WTC11 (cell line): Measurements from ENCODE around the gene ZNF860. TPM values are rescaled to one million over a fixed set of nuclear protein-coding genes. Genes with fewer than 3 reads are reported as not detected.

Experiments
- ATAC-seq: fragments of 200-7000 bp; cut with Tn5 transposase; 2 replicates; pipeline ENCODE4 v1.10.0; 2021; ENCODE audit warnings: mild to moderate bottlenecking, moderate library complexity
- CTCF ChIA-PET: fragments of 300-600 bp; sonication (Branson Sonifier 250); formaldehyde crosslinking; loops from one replicate; lab custom pipeline; 2021; ENCODE audit warnings: antibody characterized with exemption; lab: Charles Lee
- POLR2A ChIA-PET: fragments of 350-600 bp; sonication (Branson Sonifier 250); formaldehyde crosslinking; loops from one replicate; lab custom pipeline; 2021; ENCODE audit warnings: antibody characterized with exemption; lab: Charles Lee
- DNase-seq: peaks from one replicate; pipeline ENCODE4 v3.0.0; 2021; ENCODE audit warnings: low spot score
- H3K27ac Mint-ChIP-seq: 2 replicates; pipeline ENCODE4 v1.8.0; 2021; ENCODE audit warnings: mixed read lengths
- H3K27me3 Mint-ChIP-seq: 2 replicates; pipeline ENCODE4 v1.8.0; 2021; ENCODE audit warnings: low read depth, mild to moderate bottlenecking, moderate library complexity, mixed read lengths
- H3K36me3 Mint-ChIP-seq: 2 replicates; pipeline ENCODE4 v1.8.0; 2021; ENCODE audit warnings: mixed read lengths
- H3K4me1 Mint-ChIP-seq: 2 replicates; pipeline ENCODE4 v1.8.0; 2022; ENCODE audit warnings: mixed read lengths
- H3K4me3 Mint-ChIP-seq: 2 replicates; pipeline ENCODE4 v1.8.0; 2021; ENCODE audit warnings: mild to moderate bottlenecking, moderate library complexity, mixed read lengths
- H3K9me3 Mint-ChIP-seq: 2 replicates; pipeline ENCODE4 v1.8.0; 2021; ENCODE audit warnings: mixed read lengths
- AFF4 ChIP-seq: sonication (generic); formaldehyde crosslinking; IDR thresholded peaks from 2 replicates; pipeline ENCODE4 v1.8.1; 2023; ENCODE audit warnings: mild to moderate bottlenecking, missing genetic modification reagents, borderline replicate concordance
- ATF6 ChIP-seq: sonication (generic); formaldehyde crosslinking; IDR thresholded peaks from 2 replicates; pipeline ENCODE4 v1.8.1; 2023; ENCODE audit warnings: mild to moderate bottlenecking, missing genetic modification reagents
- CREM ChIP-seq: sonication (generic); formaldehyde crosslinking; IDR thresholded peaks from 2 replicates; pipeline ENCODE4 v1.8.1; 2022; ENCODE audit warnings: mild to moderate bottlenecking, missing genetic modification reagents, moderate library complexity
- E2F1 ChIP-seq: sonication (generic); formaldehyde crosslinking; IDR thresholded peaks from 2 replicates; pipeline ENCODE4 v1.8.0; 2022; ENCODE audit warnings: mild to moderate bottlenecking, missing genetic modification reagents
- ESRRA ChIP-seq: sonication (generic); formaldehyde crosslinking; IDR thresholded peaks from 2 replicates; pipeline ENCODE4 v1.8.1; 2022; ENCODE audit warnings: mild to moderate bottlenecking, missing genetic modification reagents, borderline replicate concordance
- FOXK1 ChIP-seq: sonication (generic); formaldehyde crosslinking; IDR thresholded peaks from 2 replicates; pipeline ENCODE4 v1.8.0; 2022; ENCODE audit warnings: mild to moderate bottlenecking, moderate library complexity, missing genetic modification reagents
- FOXP4 ChIP-seq: sonication (generic); formaldehyde crosslinking; IDR thresholded peaks from 2 replicates; pipeline ENCODE4 v1.8.0; 2022; ENCODE audit warnings: mild to moderate bottlenecking, missing genetic modification reagents
- JUN ChIP-seq: sonication (generic); formaldehyde crosslinking; IDR thresholded peaks from 2 replicates; pipeline ENCODE4 v1.8.0; 2023; ENCODE audit warnings: mild to moderate bottlenecking, missing genetic modification reagents
- PRDM15 ChIP-seq: sonication (generic); formaldehyde crosslinking; IDR thresholded peaks from 2 replicates; pipeline ENCODE4 v1.8.0; 2022; ENCODE audit warnings: missing genetic modification reagents
- SMAD4 ChIP-seq: sonication (generic); formaldehyde crosslinking; IDR thresholded peaks from 2 replicates; pipeline ENCODE4 v1.8.0; 2022; ENCODE audit warnings: mild to moderate bottlenecking, missing genetic modification reagents
- SP1 ChIP-seq: sonication (generic); formaldehyde crosslinking; conservative IDR thresholded peaks from 2 replicates; pipeline ENCODE4 v1.8.1; 2022; ENCODE audit warnings: missing genetic modification reagents
- TEAD1 ChIP-seq: sonication (generic); formaldehyde crosslinking; IDR thresholded peaks from 2 replicates; pipeline ENCODE4 v1.8.0; 2022; ENCODE audit warnings: mild to moderate bottlenecking, missing genetic modification reagents
- ZNF281 ChIP-seq: sonication (generic); formaldehyde crosslinking; IDR thresholded peaks from 2 replicates; pipeline ENCODE4 v1.8.0; 2023; ENCODE audit warnings: mild to moderate bottlenecking, missing genetic modification reagents
- ZNF423 ChIP-seq: fragments of 250-450 bp; sonication (Bioruptor Pico); IDR thresholded peaks from 2 replicates; pipeline ENCODE4 v2.1.2; 2022; ENCODE audit warnings: mild to moderate bottlenecking, moderate library complexity
- total RNA-seq: library from RNA; stranded (reverse); gene quantifications from 3 replicates; pipeline ENCODE4 v1.2.3, GENCODE V29; 2021

Gene ZNF860
- total RNA-seq, 1 experiment from 2014 or later = 6.5 TPM

GRCh38 chr3:31959951-31960792, 21.4 kb upstream of the ZNF860 start (continued):
- TF ChIP-seq ZNF281 (CRISPR knock-in tag) = no peak
- peak; percentile 65; the same call in 1 of the 2 replicates for TF ChIP-seq TEAD1 (CRISPR knock-in tag)
- peak; percentile 33; the same call in 1 of the 2 replicates for TF ChIP-seq SP1 (CRISPR knock-in tag)
- peak; percentile 62; the same call in 1 of the 2 replicates for TF ChIP-seq FOXP4
- no peak for TF ChIP-seq AFF4
- 0 out of 2 replicates have a peak, but pooled peaks have one; percentile 25 for TF ChIP-seq FOXK1 (CRISPR knock-in tag)
- TF ChIP-seq PRDM15 (CRISPR knock-in tag) = peak; percentile 8; the same call in 1 of the 2 replicates

GRCh38 chr3:31960793-31961431, 20.6 kb upstream of the ZNF860 start:
- H3K36me3 Mint-ChIP-seq = peaks cover 13% of the 10 kb centered on the region
- DNase-seq = no peak
- peaks cover 3% of the 10 kb centered on the region for H3K9me3 Mint-ChIP-seq
- H3K4me1 Mint-ChIP-seq = peaks cover 65% of the 10 kb centered on the region
- H3K27me3 Mint-ChIP-seq = no peaks in the 10 kb centered on the region
- ChIA-PET POLR2A (interaction anchor here (0.6 to 2.8 kb wide), 5 partner anchors 10 to 31 kb away, joined by 3 to 12 read pairs (median 4); partner anchors contain the start of genes OSBPL10 and ZNF860), CTCF (interaction anchor here (0.7 to 1.7 kb wide), 6 partner anchors 8 to 70 kb away, joined by 3 to 7 read pairs (median 4); no protein-coding TSS in a partner anchor)
- peak; percentile 34 for ATAC-seq
- H3K27ac Mint-ChIP-seq = peak overlapping the region; percentile 99
- H3K4me3 Mint-ChIP-seq = peak overlapping the region; percentile 75
- TF ChIP-seq ZNF281 (CRISPR knock-in tag) (no peak), CREM (CRISPR knock-in tag) (no peak), E2F1 (no peak), ESRRA (no peak), ZNF423 (CRISPR knock-in tag) (no peak), JUN (CRISPR knock-in tag) (no peak), ATF6 (CRISPR knock-in tag) (no peak), SMAD4 (CRISPR knock-in tag) (no peak)
